Colonic mucosa (tissue), 4 donors: Measurements from ENCODE around the gene MRPS10. TPM values are rescaled to one million over a fixed set of nuclear protein-coding genes. Genes with fewer than 3 reads are reported as not detected.

Experiments
- DNase-seq: peaks from one replicate; pipeline ENCODE4 v3.0.0-alpha.2; 2020
- H3K27ac ChIP-seq: fragments of 200-600 bp; one replicate; pipeline ENCODE4 v1.8.0; 2021
- H3K27me3 ChIP-seq: fragments of 200-600 bp; one replicate; pipeline ENCODE4 v1.8.0; 2021
- H3K36me3 ChIP-seq: fragments of 200-600 bp; one replicate; pipeline ENCODE4 v1.8.0; 2021
- H3K4me1 ChIP-seq: fragments of 200-600 bp; one replicate; pipeline ENCODE4 v1.8.0; 2021; ENCODE audit warnings: mild to moderate bottlenecking
- H3K4me3 ChIP-seq: fragments of 200-600 bp; one replicate; pipeline ENCODE4 v1.8.0; 2021
- H3K9ac ChIP-seq, 2 donors: one replicate each; pipeline ENCODE4 v1.7.0; 2013; ENCODE audit warnings: control low read depth in 2 of 2, low read depth in 2 of 2, low read length in 2 of 2
- H3K9me3 ChIP-seq: fragments of 200-600 bp; one replicate; pipeline ENCODE4 v1.8.0; 2021
- CTCF ChIP-seq: fragments of 200-600 bp; IDR thresholded peaks from one replicate; pipeline ENCODE4 v1.8.0; 2022; ENCODE audit warnings: antibody characterized with exemption, mild to moderate bottlenecking
- intact Hi-C: fragments of 100-400 bp; cut with DNase I; formaldehyde crosslinking; loops from one replicate; pipeline ENCODE4 v1.14.1; 2022
- total RNA-seq, 2 donors: library from RNA; stranded (reverse); fragmentation: NEBNext Ultra II Directional in 1 of 2; extraction: Animal tissue kit (Norgen Biotek cat#: 25700) in 1 of 2; gene quantifications; one replicate each; pipeline ENCODE4 v1.2.1, GENCODE V29; 2021
- donor health status: healthy.
- donor health status: DM: no; HTN: no; CAD: no.
- donor health status: DM: no; HTN: no; CAD: no.

The MRPS10 gene
- total RNA-seq, result 10 to 100 TPM; 32.5 to 33.0 TPM

DNA sequence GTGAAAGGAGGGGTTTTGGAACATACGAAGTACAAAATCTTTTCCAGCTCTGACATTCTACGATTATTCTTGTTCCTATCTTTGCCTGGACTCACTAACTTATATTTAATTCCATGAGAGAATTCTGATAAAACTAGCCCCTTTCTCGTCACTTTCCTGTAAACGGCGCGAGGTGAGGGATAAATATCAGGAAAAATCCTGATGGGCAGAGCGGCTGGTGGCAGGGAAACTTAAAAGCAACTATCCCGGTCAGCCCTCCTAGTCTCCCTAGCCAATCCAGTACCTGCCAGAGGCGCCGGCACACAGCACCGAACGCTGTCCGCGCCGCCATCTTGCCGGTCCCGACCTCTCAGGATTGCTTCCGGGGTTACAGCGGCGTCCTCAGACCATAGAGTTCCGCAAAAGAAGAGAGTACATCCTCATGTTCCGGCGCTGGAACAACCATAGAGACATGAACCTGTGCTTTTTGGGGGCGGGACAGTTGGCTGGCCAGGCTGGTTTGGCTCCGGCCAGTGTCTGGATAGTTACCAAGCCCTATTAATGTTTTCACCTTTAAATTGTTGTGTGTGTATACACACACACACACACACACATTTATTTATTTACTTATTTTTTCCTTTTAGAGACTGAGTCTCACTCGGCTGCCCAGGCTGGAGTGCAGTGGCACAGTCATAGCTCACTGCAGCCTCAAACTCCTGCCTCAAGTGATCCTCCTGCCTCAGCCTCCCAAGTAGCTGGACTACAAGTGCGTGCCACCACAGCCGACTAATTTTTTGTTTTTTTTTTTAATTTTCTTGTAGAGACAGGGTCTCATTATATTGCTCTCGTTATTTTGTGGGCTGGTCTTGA lies at the start of gene MRPS10:
TSS of gene MRPS10 (minus strand) at position 343 of the 849 bp plus-strand sequence. CDS start at position 331, 12 bp downstream.
- Histone ChIP-seq H3K27me3 (no peaks in the 10 kb centered on the region), H3K9me3 (no peaks in the 10 kb centered on the region), H3K36me3 (no peaks in the 10 kb centered on the region), H3K4me3 (peak within 1 kb of the TSS; percentile 59), H3K27ac (peak within 1 kb of the TSS; percentile 34), H3K9ac (peak within 1 kb of the TSS; percentile 75 to 77), H3K4me1 (no peaks in the 10 kb centered on the region)
- intact Hi-C loops, result no loop called here
- peak; percentile 94 for DNase-seq
- no peak for TF ChIP-seq CTCF

- no peak for TF ChIP-seq CTCF
- intact Hi-C loops, result no loop called here
- H3K36me3 ChIP-seq, result no peaks in the 10 kb centered on the region
Measured at GRCh38 chr6:42266538-42266937, 48.9 kb upstream of the MRPS10 start.

DNA sequence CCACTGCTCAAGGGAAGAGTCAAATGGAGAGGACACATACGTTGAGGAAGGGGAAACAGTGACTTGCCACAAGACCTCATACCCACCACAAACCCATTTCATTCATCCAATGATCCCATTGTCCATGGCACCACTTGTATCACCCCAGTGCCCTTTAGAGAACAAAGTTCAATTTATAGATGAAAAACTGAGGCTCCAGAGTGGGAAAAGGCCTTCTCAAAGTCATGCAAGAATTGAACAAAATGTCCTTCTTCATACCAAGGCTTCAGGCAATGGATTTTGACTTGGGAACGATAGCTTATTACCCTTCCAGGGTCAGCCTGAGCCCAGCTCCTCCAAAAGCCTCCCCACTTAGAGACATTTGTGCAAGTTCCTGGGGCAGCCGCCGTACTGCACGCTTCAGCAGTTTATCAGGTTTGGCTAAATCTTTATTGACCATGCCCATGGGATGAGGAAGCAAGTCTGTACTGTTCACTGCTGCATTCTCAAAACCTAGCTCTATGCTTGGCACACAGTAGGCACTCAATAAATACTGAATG lies 47.3 kb upstream of the MRPS10 start:
- intact Hi-C loops, result loop anchor here (5.0 kb wide), 1 partner anchor 282 kb away; no protein-coding TSS in a partner anchor
- no peak for TF ChIP-seq CTCF
- no peaks in the 10 kb centered on the region for H3K36me3 ChIP-seq

More at GRCh38 chr6:42266538-42266937, 48.9 kb upstream of the MRPS10 start:
- H3K27ac ChIP-seq, result no peak overlapping the region
- no peak overlapping the region for H3K4me3 ChIP-seq
- H3K27me3 ChIP-seq, result no peaks in the 10 kb centered on the region
- no peaks in the 10 kb centered on the region for H3K9me3 ChIP-seq
- no peak for DNase-seq
- no peaks in the 10 kb centered on the region for H3K4me1 ChIP-seq
- no peak overlapping the region for H3K9ac ChIP-seq

DNA sequence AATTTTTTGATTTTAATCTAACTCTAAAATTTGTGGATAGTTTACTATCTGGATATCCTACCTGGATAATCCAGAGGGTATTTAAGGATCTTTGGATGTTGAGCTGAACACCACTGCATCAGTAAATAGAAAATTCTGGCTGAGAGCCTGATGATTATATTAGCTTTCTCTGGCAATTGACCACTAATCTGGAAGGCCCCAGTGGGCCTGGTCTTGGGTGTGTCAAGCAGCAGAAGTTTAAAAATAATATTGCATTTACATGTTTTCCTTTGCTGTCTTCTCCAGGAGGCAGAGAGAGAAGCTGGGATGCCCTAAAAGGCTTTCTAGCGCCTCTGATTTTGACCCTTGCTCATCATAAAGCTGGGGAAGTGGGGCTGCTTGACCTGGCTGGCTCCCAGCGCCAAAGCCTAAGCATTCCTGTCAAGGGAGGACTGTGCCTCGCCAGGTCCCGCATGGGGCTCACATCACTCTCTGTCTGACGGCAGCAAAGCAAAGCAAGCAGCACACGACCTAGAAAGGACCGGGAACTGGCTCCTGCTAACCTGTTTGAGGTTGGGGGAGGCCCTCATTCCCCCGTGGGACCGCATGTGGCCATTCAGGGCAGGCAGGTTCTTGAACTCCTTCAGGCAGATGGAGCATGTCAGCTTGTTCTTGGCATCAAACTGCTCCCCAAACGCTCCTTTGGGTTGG lies 46.6 kb upstream of the MRPS10 start:
- H3K4me1 ChIP-seq, result no peaks in the 10 kb centered on the region
- H3K9ac ChIP-seq, result no peak overlapping the region
- DNase-seq, result no peak
- intact Hi-C loops, result loop anchor here (5.0 kb wide), 1 partner anchor 283 kb away; no protein-coding TSS in a partner anchor
- no peak overlapping the region for H3K27ac ChIP-seq
- no peaks in the 10 kb centered on the region for H3K9me3 ChIP-seq
- H3K27me3 ChIP-seq, result no peaks in the 10 kb centered on the region
- TF ChIP-seq CTCF, result no peak
- H3K4me3 ChIP-seq, result no peak overlapping the region
- H3K36me3 ChIP-seq, result no peaks in the 10 kb centered on the region

More for the DNA sequence above, 47.3 kb upstream of the MRPS10 start:
- Histone ChIP-seq H3K4me1 (no peaks in the 10 kb centered on the region), H3K9me3 (no peaks in the 10 kb centered on the region), H3K4me3 (no peak overlapping the region), H3K27me3 (no peaks in the 10 kb centered on the region), H3K9ac (no peak overlapping the region), H3K27ac (no peak overlapping the region)
- DNase-seq, result no peak

GRCh38 chr6:42263165-42263728 lies 45.6 kb upstream of the MRPS10 start:
- H3K4me3 ChIP-seq, result no peak overlapping the region
- H3K9me3 ChIP-seq, result no peaks in the 10 kb centered on the region
- no peak overlapping the region for H3K9ac ChIP-seq
- H3K27ac ChIP-seq, result no peak overlapping the region
- H3K4me1 ChIP-seq, result no peaks in the 10 kb centered on the region
- no peak for DNase-seq
- intact Hi-C loops, result loop anchor here (5.0 kb wide), 1 partner anchor 284 kb away; no protein-coding TSS in a partner anchor
- H3K27me3 ChIP-seq, result no peaks in the 10 kb centered on the region
- no peaks in the 10 kb centered on the region for H3K36me3 ChIP-seq
- no peak for TF ChIP-seq CTCF
